Stomach (tissue), 9 donors: ENCODE data around the gene DOK3. TPM values are rescaled to one million over a fixed set of nuclear protein-coding genes. Genes with fewer than 3 reads are reported as not detected.

ENCODE experiments used
- DNase-seq, 2 donors: peaks; one replicate each; pipeline versions ENCODE4 v3.0.0 to v3.0.0-alpha.2; 2013 to 2019
- H3K27ac ChIP-seq, 5 donors: fragments of 200-600 bp in 4 of 5; sonication (generic) in 4 of 5; one replicate each; pipeline ENCODE4 v1.5.1; 2013 to 2019; ENCODE audit warnings: mild to moderate bottlenecking in 1 of 5, moderate library complexity in 1 of 5
- H3K27me3 ChIP-seq, 3 donors: fragments of 200-600 bp; sonication (generic); one replicate each; pipeline ENCODE4 v1.5.1; 2017 to 2019; ENCODE audit warnings: mixed run types in 1 of 3
- H3K36me3 ChIP-seq, 4 donors: fragments of 200-600 bp; sonication (generic); 1 replicate in 3 of 4; 2 replicates in 1 of 4; pipeline ENCODE4 v1.5.1; 2016 to 2019
- H3K4me1 ChIP-seq, 4 donors: fragments of 200-600 bp; sonication (generic); one replicate each; pipeline ENCODE4 v1.5.1; 2016 to 2019
- H3K4me3 ChIP-seq, 4 donors: fragments of 200-600 bp; sonication (generic) in 3 of 4; one replicate each; pipeline ENCODE4 v1.5.1; 2016 to 2019; ENCODE audit warnings: mild to moderate bottlenecking in 1 of 4
- H3K9me3 ChIP-seq, 4 donors: fragments of 200-600 bp; sonication (generic); one replicate each; pipeline ENCODE4 v1.5.1; 2016 to 2019
- EP300 ChIP-seq: sonication (generic); formaldehyde crosslinking; IDR thresholded peaks from one replicate; pipeline ENCODE4 v1.6.1; 2017; ENCODE audit warnings: antibody characterized with exemption
- POLR2A ChIP-seq, 4 donors: fragments of 450-650 bp; IDR thresholded peaks; one replicate each; pipeline ENCODE4 v1.6.1; 2016; ENCODE audit warnings: antibody characterized with exemption in 4 of 4, control low read depth in 2 of 4, mild to moderate bottlenecking in 1 of 4, moderate library complexity in 1 of 4
- POLR2AphosphoS5 ChIP-seq, 3 donors: sonication (generic); formaldehyde crosslinking; IDR thresholded peaks; one replicate each; pipeline ENCODE4 v1.6.1; 2016; ENCODE audit warnings: antibody characterized with exemption in 3 of 3
- WGBS, 5 donors: extraction: QIAGEN DNeasy Blood & Tissue Kit in 3 of 5; methylation state at CpG; one replicate each; pipeline versions ENCODE4 v1.1.5 to v1.1.7; 2013 to 2018; 5-methylcytosine and 5-hydroxymethylcytosine counted together
- intact Hi-C: fragments of 100-400 bp; cut with DNase I; formaldehyde crosslinking; loops from one replicate; pipeline ENCODE4 v1.15.1; 2023; ENCODE audit warnings: low total_unique reads
- polyA plus RNA-seq, 3 donors: library from polyadenylated mRNA; stranded (reverse); fragments of 200-250 nt; gene quantifications; one replicate each; pipeline ENCODE4 v1.2.3, GENCODE V29; 2013
- total RNA-seq, 5 donors: library from RNA; depleted of rRNA; stranded (reverse); fragments of >200 nt; gene quantifications; one replicate each; pipeline versions ENCODE4 v1.1.0 to v1.2.3, GENCODE V29; 2014 to 2016
- TF ChIP-seq, protein P1 (sequence below), 7 experiments: fragments of 450-650 bp in 4 of 7; fragments of 200-600 bp in 3 of 7; sonication (generic) in 3 of 7; IDR thresholded peaks; one replicate each; pipeline ENCODE4 v1.5.1; 2016 to 2019; ENCODE audit warnings: antibody characterized with exemption in 7 of 7, control low read depth in 2 of 7, mild to moderate bottlenecking in 1 of 7
- donor health status: healthy with polysubstance abuse.
- donor health status: Bipolar disorder and iron deficiency.
- donor health status: healthy.

Gene DOK3
- total and polyA plus RNA-seq, 8 donors, result 0.43 to 31.2 (median 4.9) TPM; not detected in 1

DNA sequence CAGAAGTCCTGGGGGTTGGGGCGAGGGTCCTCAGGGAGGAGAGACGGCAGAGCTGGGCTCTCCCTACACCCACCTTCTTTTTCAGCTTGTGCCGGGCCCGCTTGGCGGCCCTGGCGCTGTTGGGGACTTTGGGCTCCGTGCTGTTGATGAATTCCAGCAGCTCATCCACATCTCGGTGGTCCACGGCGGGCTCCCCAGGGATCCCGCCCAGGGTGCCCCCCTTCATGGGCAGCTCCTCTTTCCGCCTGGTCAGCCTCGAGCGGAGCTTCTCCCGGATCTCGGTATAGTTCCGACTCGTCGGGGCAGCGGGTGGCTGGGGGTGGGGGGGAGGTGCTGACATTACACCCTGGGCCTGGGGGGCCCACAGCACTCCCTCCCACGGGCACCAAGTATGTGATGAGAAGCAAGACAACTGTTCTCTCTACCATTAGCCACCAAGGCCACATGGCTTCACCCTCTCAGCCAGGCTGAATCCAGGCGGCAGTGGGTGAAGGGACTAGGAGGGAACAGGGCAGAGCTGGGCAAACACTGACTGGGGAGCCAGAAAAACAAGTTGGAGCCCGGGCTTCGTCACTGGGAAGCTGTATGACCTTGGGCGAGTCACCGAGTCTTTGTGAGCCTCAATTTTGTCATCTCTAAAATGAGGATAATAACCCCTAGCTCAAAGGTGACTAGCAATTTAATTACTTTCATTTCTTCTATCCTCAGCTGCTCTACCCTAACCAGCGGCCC, 21.7 kb upstream of the DOK3 start:
- Histone ChIP-seq H3K27me3 (no peaks in the 10 kb centered on the region), H3K4me3 (no peak overlapping the region), H3K36me3 (peaks cover 57 to 100% (median 97%) of the 10 kb centered on the region in 4 donors), H3K27ac (no peak overlapping the region), H3K9me3 (no peaks in the 10 kb centered on the region), H3K4me1 (peaks cover 0 to 3% (median 1%) of the 10 kb centered on the region in 4 donors)
- TF ChIP-seq POLR2A (IDR thresholded peaks at IDR 0.05), result no peak
- TF ChIP-seq POLR2AphosphoS5 (IDR thresholded peaks at IDR 0.05), result no peak
- TF ChIP-seq EP300, result no peak
- TF ChIP-seq, protein P1, sequence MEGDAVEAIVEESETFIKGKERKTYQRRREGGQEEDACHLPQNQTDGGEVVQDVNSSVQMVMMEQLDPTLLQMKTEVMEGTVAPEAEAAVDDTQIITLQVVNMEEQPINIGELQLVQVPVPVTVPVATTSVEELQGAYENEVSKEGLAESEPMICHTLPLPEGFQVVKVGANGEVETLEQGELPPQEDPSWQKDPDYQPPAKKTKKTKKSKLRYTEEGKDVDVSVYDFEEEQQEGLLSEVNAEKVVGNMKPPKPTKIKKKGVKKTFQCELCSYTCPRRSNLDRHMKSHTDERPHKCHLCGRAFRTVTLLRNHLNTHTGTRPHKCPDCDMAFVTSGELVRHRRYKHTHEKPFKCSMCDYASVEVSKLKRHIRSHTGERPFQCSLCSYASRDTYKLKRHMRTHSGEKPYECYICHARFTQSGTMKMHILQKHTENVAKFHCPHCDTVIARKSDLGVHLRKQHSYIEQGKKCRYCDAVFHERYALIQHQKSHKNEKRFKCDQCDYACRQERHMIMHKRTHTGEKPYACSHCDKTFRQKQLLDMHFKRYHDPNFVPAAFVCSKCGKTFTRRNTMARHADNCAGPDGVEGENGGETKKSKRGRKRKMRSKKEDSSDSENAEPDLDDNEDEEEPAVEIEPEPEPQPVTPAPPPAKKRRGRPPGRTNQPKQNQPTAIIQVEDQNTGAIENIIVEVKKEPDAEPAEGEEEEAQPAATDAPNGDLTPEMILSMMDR (IDR thresholded peaks at IDR 0.05), result no peak
- no peak for DNase-seq
- intact Hi-C loops, result no loop called here
- WGBS, 5 donors, result 83 to 93% (median 88%) methylated on average over 15 to 27 of the region's 27 CpGs

DNA sequence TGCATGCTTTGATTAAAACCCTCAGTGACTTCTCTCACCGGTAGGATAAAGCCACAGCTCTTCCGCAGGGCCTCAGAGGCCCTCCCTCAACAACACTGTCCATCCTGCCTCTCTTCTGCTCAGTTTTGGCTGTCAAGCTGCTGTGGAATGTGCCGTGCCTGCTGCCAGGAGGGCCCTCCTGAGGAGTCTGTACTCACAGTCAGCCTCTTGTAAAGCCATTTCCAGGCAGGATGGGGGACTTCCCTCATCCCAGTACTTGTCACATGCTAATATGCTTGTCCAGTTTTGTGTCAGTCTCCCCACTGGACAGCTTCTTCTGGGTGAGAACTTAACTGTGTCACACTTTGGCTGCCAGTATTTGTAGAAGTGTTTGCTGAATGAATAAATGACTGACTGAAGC, 21.0 kb upstream of the DOK3 start:
- Histone ChIP-seq H3K4me3 (no peak overlapping the region), H3K9me3 (no peaks in the 10 kb centered on the region), H3K36me3 (peaks cover 62 to 100% (median 98%) of the 10 kb centered on the region in 4 donors), H3K27ac (no peak overlapping the region), H3K27me3 (no peaks in the 10 kb centered on the region), H3K4me1 (no peaks in the 10 kb centered on the region)
- WGBS, 5 donors, result 86 to 96% (median 90%) methylated on average over 3 of the region's 3 CpGs
- no peak for DNase-seq
- TF ChIP-seq POLR2A (IDR thresholded peaks at IDR 0.05), result no peak
- TF ChIP-seq POLR2AphosphoS5 (IDR thresholded peaks at IDR 0.05), result no peak
- TF ChIP-seq, protein P1 (IDR thresholded peaks at IDR 0.05), result no peak
- TF ChIP-seq EP300, result no peak
- intact Hi-C loops, result no loop called here

DNA sequence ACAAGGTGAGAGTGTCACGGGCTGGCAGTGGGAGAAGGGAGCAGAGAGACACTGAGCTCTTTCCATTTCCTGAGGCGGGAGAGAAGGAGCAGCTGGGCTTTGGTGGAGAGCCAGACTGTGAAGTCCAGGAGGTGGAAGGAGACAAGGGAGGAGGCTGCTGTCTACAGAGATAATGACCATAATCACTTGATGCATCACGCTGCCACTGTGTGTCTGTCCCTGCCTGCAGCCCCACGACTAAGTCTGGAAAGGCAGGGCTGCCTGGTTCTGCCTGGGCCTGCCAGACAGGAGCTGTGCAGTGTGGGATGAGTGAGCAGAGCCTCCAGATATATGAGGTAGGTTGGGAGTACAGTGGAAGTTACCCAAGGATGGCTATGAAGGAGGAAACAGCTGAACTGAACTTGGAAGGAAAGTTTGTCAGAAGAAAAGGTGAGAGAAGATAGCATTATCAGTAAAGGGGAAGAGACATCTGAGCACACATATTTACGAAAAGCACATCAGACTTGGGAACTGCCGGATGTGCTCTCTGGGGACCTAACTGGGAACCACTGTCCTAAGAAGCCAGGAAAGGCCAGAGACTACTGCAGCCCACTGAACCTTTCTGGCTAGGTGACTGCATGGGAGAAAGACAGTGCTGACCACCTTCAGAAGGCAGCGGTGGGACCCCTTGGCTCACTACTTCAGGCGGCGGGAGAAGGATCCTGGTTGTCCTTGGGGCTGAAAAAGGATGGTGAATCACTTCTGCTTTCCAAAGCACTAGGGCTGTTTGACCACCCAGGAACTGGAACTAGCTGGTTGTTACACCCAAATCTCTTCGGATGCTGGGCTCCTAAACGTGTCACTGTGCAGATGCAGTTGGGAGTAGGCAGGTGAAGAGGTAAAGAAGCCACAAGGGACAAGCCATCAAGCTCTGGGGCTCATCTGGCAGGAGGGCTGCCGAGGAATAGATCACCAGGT, 19.9 kb upstream of the DOK3 start:
- H3K4me1 ChIP-seq, result no peaks in the 10 kb centered on the region
- H3K9me3 ChIP-seq, result no peaks in the 10 kb centered on the region
- intact Hi-C loops, result no loop called here
- H3K27ac ChIP-seq, result no peak overlapping the region
- no peak overlapping the region for H3K4me3 ChIP-seq
- peaks cover 73 to 100% (median 99%) of the 10 kb centered on the region in 4 donors for H3K36me3 ChIP-seq
- DNase-seq, result no peak
- WGBS, 5 donors, result 85 to 91% (median 87%) methylated on average over 12 of the region's 12 CpGs
- no peaks in the 10 kb centered on the region for H3K27me3 ChIP-seq
- TF ChIP-seq, protein P1 (IDR thresholded peaks at IDR 0.05), result no peak
- TF ChIP-seq POLR2A (IDR thresholded peaks at IDR 0.05) (no peak), POLR2AphosphoS5 (IDR thresholded peaks at IDR 0.05) (no peak), EP300 (no peak)

DNA sequence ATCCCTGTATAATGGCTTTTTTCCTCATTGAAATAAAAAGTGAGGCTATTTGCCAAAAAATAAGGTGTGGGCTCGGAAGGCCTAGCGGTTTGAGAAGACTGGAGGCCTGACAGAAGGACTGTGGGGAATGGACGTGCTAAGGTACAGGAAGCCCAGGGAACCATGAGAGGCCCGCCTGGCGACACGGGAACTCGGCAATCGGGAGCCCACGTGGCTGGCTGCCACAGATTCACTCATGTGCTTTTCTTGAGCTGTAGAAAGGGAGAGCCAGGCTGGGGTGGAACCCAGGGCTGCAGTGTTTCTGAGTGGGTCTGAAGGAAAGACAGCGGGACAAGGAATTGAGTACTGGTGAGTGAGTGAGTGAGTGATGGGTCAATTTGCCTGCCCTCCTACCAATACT, 19.0 kb upstream of the DOK3 start:
- no peaks in the 10 kb centered on the region for H3K27me3 ChIP-seq
- DNase-seq, result no peak
- TF ChIP-seq, protein P1 (IDR thresholded peaks at IDR 0.05), result no peak
- TF ChIP-seq POLR2AphosphoS5 (IDR thresholded peaks at IDR 0.05), result no peak
- no peak for TF ChIP-seq EP300
- TF ChIP-seq POLR2A (IDR thresholded peaks at IDR 0.05), result no peak
- H3K4me1 ChIP-seq, result no peaks in the 10 kb centered on the region
- no peak overlapping the region for H3K4me3 ChIP-seq
- H3K9me3 ChIP-seq, result no peaks in the 10 kb centered on the region
- H3K36me3 ChIP-seq, result peaks cover 78 to 100% (median 100%) of the 10 kb centered on the region in 4 donors
- 83 to 93% (median 91%) methylated on average over 10 of the region's 10 CpGs for WGBS, 5 donors
- intact Hi-C loops, result no loop called here
- no peak overlapping the region for H3K27ac ChIP-seq
